Left renal pelvis (tissue), 4 donors: ENCODE measurements around the gene BIN1. TPM values are rescaled to one million over a fixed set of nuclear protein-coding genes. Genes with fewer than 3 reads are reported as not detected.
"Not testable (repeated sequence)": the region's sequence is repeated elsewhere in the genome, so short reads cannot be mapped to it uniquely, and the experiment has no call there.

Experiments used
- DNase-seq, 4 donors: peaks; one replicate each; pipeline ENCODE4 v3.0.0-alpha.2; 2013; ENCODE audit warnings: low read depth in 4 of 4, low spot score in 3 of 4
- polyA plus RNA-seq, 4 donors: library from polyadenylated mRNA; unstranded; fragments of 120-200 nt; gene quantifications; one replicate each; pipeline ENCODE4 v1.2.1, GENCODE V29; 2013; ENCODE audit not compliant: insufficient read length in 4 of 4

BIN1 gene
- polyA plus RNA-seq, 4 donors, result 77.2 to 128 (median 93.0) TPM

DNA sequence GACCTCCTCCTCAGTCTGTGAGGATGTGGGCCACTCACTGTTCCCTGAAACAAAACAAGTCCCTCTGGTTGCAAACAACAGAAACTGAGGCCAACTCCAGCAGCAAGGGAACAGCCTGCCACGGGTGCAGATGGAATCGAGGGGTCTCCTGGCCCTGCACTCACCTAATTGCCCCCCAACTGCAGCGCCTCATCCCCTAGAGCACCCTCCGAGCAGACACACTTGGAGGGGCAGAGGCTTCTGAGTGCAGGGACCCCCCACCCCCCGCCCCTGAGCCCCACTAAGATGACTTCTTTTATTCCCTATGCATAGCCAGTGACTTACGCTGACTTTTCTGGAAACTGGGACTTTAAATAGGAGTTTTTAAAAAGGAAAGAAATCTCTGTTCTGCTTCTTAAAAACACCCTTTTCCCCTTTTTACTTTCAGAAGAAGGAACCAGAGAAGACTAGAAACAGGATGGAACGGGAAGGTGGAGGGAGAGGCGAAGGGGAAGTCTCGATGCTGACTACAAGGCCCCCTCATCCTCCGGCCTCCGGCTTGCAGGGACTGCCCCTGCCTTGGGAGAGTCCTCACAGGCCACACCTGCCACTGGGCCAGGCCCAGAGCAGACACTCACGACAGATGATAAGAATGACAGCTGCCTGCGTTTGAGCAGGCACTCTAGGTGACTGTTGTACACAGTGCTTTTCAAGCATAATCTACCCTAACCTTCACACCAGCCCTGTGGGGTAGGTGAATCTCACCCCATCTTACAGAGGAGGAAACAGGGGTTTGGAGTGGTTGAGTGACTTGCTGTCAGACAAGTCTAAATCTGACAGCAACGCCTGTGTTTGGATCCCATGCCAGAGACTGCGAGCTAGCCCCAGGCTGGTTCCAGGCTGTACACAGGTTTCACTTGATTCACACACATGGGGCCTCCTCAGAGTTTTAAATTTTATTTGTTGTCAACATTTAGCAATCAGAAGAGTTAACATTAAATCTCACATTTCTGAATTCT is 28.2 kb upstream of the BIN1 start:
- no peak for DNase-seq

DNA sequence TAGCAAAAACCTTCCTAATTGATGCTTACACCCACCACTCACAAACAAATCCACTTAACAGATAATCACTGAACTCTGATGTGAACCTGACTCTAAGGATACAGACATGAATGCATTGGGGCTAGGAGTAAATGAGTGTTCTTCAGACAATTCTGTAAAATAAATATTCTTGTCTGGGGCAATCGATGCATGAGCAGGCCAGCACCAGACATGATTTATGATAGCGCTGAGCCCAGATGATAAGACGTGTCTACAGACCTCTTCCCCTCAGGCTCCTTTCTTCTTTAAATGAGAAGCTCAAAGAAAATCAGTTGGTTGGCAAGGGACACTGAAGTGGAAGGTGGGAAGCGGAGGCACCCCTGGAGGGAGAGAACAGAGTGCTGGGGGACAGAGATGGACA is 27.3 kb upstream of the BIN1 start:
- DNase-seq, result no peak

DNA sequence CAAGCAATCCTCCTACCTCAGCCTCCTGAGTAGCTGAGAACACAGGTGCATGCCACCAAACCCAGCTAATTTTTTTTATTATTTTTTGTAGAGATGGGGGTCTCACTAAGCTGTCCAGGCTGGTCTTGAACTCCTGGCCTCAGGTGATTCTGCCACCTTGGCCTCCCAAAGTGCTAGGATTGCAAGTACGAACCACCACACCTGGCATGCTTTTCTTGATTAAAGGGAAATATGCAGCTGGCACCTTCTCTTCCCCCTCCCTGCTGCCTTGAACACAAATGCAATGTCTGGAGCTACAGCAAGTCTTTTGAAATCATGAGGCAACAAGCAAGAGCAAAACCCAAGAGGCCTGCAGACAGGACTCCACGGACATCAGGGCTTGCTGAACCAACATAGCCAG is 26.8 kb upstream of the BIN1 start:
- no peak for DNase-seq

DNA sequence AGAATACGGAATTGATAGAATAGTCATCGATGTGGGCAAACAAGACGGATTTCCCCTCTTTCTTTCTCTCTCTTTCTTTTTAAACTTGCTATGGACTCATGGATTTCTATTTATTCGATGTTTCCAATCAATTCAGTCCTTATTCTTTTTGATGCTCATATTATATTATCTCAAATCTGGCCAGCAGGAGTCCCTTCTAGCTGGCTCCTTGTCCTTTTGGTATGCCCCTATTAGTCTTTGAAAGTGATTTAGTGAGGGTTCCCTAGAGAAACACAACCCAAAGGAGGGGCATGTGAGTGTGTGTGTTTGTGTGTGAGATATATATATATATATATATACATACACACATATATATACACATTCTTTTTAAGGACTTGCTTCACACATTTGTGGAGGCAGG is 23.5 kb upstream of the BIN1 start:
- DNase-seq, result no peak

DNA sequence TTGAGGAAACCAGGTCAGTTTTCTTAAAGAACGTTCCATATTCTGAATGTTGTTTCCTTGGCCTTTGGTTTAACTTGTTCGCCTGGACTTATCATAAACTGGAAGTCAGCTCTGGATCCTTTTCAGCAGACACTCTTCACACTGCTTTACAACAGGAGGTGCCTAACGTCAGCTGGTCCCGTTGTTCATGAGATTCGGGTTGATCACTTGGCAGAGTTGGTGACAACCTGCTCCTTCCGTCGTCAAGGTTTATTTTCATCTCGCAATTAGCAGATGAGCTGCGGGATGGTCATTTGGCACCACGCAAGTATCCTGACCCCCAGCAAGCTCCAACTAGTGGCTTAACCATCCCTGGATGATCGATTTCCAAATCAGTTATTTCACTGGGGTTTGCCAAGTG is 23.0 kb upstream of the BIN1 start:
- no peak for DNase-seq

DNA sequence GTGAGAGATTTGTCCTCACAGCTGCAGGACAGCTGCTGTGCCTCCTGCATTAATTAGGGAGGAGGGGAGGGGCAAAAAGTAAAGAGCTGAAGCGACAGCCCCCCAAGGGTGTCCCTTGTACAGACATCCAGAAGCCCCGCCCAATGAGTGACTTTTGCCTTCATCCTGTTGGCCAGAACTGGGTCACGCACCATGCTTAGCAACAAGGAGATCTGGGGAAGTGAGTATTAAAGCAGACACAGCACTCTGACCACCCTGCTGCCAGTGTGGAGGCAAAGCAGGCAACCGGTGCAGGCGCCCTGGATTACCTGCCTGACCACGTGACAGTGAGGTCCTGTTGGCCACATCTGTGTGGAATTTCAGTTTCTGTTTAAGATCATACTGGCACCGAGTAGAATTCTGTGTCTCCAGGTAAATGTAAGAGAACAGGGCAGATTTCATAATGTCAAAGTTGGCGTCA is 21.5 kb upstream of the BIN1 start:
- no peak for DNase-seq

DNA sequence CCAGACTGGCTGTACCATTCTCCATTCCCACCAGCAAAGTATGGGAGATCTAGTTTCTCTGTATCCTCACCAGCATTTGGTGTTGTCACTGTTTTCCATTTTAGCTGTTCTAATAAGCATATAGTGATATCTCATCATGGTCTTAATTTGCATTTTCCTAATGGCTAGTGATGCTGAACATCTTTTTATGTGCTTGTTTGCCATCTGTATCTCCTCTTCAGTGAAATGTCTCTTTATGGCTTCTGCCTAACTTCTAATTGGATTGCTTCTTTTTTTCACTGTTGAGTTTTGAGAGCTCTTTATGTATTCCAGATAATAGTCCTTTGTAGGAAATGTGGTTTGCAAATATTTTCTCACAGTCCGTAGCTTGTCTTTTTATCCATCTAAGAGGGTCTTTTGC is 18.9 kb upstream of the BIN1 start:
- no peak for DNase-seq

DNA sequence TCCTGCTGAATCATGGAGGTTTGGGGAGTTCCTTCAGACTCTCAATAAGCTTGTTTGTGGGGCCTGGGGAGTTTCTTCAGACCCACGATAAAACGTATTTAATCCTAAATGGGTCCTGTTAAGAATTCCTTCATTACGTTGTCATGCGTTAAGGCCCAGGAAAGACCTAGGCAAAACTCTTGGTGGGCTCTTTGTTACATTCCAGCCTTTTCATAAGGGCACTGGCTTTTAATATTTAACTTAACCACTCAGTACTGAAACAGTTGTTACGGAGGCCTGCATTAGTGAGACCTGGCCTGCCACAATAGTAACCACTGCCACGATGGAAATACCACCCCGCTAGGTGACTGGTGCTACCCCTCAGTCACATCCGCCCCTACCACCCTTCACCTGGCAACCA is 17.5 kb upstream of the BIN1 start:
- no peak for DNase-seq

DNA sequence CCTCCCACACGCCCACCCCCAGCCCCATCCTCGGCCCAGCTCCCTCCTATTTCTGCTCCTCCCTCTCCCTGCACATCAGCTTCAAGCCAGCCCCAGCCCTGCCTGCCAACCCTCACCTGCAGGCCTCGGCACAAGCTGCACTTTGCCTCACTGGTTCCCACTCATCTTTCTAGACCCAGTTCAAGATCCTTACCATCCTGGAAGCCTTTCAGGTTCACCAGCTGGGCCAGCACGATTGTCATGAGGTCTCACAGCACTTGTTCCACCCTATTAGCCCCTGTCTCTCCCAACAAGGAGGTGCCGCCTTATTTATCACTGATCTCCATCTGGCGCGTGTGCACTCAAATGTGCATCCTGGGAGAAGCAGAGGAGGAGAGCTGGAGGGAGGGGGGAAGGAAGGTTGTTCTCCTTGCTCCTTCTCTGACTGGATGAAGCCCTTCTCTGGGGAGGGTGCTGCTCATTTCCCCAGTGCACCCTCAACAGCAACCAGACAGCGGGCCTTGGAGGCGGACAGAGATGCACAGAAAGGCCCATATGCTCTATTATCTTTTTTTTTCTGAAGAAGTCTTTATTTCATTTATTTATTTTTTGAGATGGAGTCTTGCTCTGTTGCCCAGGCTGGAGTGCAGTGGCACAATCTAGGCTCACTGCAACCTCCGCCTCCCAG is 15.5 kb upstream of the BIN1 start:
- no peak for DNase-seq

DNA sequence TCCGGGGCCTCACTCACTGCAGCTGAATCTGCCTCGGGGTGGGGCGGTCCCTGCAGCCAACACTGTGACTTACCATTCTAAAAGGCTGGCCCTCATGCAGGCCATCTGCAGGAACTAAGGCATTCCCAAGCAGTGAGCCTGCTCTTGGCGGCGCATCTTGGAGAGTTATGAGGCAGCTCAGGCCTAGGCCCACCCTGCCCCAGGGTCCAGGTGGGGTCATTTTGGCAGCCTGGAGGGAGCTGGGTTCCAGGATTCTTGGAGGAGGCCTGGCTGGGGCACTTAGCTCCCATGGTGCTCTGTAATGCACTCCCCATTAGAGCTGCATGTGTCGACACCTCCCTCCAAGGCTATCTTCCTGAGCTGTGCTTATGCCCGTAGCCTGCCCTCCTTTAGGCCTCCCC is 14.8 kb upstream of the BIN1 start:
- DNase-seq, result no peak

DNA sequence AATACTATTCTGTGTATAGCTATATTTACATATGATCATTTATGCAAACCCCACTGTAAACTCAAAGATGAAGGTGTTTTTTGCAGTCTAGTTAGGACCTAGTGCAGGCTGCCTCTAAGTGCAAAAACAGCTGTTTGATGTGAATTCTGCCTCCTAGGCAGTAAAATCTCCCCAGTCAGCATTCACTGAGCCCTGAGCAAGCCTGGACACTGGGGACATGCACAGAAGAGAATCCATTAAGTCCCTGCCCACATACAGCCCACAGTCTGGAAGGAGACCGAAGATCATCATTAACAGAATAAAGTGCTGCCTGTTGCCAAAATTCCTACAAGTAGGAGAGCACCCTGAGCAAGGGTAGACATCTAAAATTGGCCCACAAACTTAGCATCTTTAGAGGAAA is 14.4 kb upstream of the BIN1 start:
- DNase-seq, result no peak

DNA sequence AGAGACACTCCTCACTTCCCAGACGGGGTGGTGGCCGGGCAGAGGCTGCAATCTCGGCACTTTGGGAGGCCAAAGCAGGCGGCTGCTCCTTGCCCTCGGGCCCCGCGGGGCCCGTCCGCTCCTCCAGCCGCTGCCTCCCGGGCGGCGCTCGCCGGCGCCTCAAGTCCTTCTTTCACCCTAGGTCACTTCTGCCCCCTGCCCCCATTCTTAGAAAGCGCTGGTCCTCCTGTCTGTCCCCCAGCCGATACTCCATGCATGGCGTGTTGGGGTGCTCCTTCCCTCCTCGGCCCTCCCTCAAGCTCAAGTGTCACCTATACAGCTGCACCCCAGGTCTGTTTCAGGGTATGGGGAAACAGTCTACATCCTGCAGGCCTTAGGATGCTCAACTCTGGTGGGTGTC is 13.5 kb upstream of the BIN1 start:
- not testable (repeated sequence) for DNase-seq

DNA sequence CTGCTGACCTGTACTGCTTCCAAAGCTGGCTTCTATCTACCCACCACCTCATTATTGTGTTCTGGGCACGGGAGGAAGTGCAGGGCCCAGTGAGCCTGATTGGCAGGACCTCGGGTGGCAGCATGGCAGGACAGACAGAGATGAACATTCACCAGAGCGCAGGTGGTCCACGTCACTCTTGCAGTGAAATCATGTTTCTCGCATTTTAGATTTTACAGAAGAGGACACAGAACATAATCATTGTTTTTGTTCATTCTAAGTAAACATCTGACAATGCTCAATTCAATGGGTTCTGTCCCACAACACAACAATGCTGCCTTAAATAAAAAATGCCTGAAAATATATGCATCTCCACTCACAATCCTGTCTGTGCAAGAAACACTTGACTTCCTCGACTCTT is 11.5 kb upstream of the BIN1 start:
- no peak for DNase-seq

DNA sequence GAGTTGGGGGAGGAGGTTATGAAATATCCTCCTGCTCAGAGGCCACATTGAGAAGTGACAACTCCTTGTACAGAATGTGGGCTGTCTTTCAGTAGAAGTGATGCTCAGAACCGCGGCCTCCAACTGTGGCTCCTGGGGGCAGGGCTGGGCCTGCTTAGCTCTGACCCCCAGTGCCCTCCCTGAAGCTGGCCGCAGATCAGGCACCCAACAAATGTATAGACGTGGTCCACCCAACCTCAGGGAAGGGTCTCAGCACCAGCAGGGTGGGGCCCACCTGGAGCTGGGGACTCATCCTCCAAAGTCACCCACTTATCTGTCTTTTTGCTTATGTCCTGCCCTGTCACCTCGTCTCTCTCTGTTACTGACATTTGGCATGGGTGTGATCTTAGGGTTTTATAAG is 11.1 kb upstream of the BIN1 start:
- no peak for DNase-seq

DNA sequence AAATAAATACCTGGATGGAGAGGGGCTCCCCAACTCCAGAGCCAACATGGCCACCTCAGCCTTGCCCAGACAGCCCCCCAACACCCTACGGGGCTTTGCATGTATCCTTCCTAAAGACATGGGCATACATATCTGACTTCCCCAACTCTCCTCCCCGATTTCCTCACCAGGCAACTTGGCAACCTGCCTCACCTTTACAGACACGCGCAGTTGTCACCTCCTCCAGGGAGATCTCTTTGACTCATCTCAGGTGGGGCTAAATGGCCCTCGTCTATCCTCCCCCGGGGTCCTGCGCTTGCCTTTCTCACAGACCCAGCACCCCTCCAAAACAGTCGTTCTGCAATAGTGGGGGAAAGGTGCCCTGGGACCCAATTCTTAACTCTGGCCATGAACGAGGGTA is 10.6 kb upstream of the BIN1 start:
- DNase-seq, result no peak

DNA sequence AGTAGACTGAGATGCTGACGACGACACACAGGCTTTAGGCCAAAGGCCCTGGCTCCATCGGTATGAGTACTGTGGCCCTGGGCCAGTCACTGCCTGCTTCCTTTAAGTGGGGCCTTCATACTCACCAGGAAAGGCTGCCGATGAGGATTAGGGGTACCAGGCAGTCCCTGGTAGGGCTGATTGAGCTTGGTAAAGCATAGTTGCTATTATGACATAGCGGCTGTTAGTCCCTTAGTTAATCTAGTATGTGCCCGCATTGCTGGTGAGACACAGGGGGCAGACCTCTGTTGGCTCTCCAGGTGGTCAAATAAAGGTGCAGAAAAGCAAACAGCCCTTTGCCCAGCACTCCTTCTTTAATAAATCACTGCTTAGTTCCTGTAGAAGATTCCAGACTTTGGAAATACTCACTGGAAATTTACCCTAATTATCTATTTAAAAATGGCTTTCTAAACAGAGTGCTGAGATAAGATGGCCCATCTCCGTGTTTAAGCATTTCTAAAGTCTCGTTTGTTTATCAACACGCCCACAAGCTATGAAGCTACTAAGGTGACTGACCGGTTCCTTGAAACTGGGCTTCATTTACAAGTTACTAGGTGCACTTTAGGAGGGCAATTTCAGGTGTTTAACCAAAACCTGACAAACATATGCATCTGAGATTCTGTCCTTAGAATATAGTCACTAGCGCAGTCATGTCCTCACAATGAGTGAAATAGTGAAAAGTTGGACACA is 8.7 kb upstream of the BIN1 start:
- no peak for DNase-seq

DNA sequence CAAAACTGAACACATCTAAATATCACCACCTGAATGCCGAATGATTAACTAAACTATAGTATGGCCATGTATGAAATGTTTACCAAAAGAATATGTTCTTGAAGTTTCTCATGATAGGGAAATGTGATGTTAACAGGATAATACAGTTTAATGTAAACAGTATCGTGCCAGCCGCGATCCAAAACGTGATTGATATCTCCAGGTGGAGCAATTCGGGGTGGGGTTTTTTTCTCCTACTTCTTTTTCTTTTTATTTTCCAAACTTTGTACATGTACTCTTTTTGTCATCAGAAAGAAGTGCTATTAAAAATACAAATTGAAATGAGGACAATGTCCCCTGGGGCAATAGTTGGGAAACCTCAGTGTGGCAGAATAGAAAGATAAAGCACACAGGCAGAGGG is 4.0 kb upstream of the BIN1 start:
- DNase-seq, result no peak

DNA sequence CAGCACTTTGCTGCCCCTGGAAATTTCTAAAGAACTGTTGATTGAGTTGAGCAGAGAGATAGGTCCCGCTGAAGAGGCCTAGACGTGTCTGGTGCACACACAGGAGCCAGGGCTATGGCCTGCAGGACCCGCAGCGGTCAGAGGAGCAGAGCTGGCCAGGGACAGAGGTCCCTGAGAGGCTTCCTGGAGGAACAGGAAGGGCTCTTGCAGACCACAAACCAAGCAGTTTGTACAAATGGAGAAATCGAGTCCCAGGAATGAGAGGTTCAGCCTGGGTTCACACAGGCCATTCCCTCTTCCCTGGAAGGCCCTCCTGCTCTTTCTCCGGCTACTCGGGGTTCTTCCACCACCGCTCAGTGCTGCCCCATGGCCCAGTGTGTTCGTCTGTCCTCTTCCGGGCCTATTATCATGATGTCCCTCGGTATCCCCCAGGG is 1.2 kb upstream of the BIN1 start:
- DNase-seq, result no peak

DNA sequence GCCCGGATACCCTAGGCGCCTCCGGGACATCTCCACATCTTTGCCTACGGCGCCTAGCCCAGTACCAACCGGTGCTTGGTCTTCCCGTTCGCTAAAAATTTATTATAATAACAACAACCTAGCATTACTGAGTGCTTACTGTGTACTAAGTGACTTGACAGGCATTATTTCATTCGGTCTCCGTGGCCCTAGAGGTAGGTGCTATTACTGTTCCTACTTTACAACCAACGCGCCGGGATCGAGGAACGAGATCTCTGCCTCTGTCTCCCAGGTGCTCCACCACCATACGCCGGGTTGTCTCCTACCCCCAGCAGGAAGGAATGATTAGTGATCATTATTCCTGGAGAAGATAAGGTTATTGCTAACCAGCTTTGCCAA is 657 bp upstream of the BIN1 start:
- no peak for DNase-seq

DNA sequence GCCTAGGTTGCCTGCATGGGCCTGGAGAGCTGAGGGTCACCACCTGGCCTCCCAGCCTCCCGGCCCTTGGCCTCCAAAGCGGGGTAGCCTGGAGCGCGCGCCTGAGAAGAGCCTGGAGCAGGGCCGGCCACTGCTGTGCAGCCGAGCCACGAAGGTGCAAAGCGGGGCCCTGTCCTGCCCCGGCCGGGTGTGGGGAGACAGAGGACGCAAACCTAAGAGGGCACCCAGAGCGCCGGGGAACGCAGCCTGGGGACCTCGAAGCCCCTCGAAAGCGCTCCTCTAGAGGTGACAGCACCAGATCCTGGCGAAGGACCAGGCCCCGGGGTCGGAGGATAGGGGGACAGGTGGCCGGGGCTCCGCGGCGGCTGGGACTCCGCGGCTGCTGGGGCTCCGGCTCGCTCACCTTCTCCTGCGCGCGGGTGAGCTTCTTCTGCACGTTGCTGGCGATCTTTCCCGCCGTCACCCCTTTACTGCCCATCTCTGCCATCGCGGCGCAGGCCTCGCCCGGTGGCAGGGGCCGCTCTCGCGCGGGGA is 430 bp downstream of the BIN1 start:
- no peak for DNase-seq
